ENCODE data around the gene DGKE.

GRCh38 chr17:56851008-56851407 is 17.1 kb downstream of the DGKE start:
- TF ChIP-seq CTCF (IDR thresholded peaks at IDR 0.05; ENCODE audit: insufficient read depth, low read length, poor library complexity, severe bottlenecking) (no peak), EZH2phosphoT487 (conservative IDR thresholded peaks at IDR 0.05; ENCODE audit: low read length) (no peak)
